K562 (cell line): ENCODE data around the gene SLC18B1. TPM values are rescaled to one million over a fixed set of nuclear protein-coding genes. Genes with fewer than 3 reads are reported as not detected.

Experiments used
- C11orf30 ChIP-seq: fragments of 450-650 bp; IDR thresholded peaks from 2 replicates; pipeline ENCODE4 v1.6.1; 2016; ENCODE audit warnings: low read depth, mild to moderate bottlenecking
- CBFA2T2 ChIP-seq: fragments of 450-650 bp; conservative IDR thresholded peaks from 2 replicates; pipeline ENCODE4 v1.6.1; 2017; ENCODE audit warnings: mild to moderate bottlenecking
- CCNT2 ChIP-seq: IDR thresholded peaks from 2 replicates; pipeline ENCODE4 v1.6.1; 2011; ENCODE audit warnings: borderline replicate concordance, low read depth, mild to moderate bottlenecking, moderate library complexity, mixed read lengths, low read length; ENCODE audit not compliant: insufficient read length; ENCODE audit errors: extremely low read depth
- CREBBP ChIP-seq: IDR thresholded peaks from one replicate; pipeline ENCODE4 v1.6.1; 2012; ENCODE audit warnings: low read depth, mild to moderate bottlenecking, control low read depth, inconsistent platforms, low read length
- CTBP1 ChIP-seq: fragments of 450-650 bp; IDR thresholded peaks from 2 replicates; pipeline ENCODE4 v1.6.1; 2016; ENCODE audit warnings: borderline replicate concordance
- NBN ChIP-seq: fragments of 450-650 bp; IDR thresholded peaks from 2 replicates; pipeline ENCODE4 v1.6.1; 2016; ENCODE audit warnings: low read depth, mild to moderate bottlenecking
- NR2C2 ChIP-seq, 2 experiments: fragments of 200-800 bp in 1 of 2; sonication (Bioruptor generic) in 1 of 2; sonication (generic) in 1 of 2; formaldehyde crosslinking in 1 of 2; IDR thresholded peaks; 2 replicates each; pipeline versions ENCODE4 v1.6.1 to v1.8.0; 2016 to 2022; ENCODE audit warnings: mild to moderate bottlenecking in 1 of 2, missing compliant biosample characterization in 1 of 2, missing genetic modification characterization in 1 of 2, missing genetic modification reagents in 1 of 2
- SMARCE1 ChIP-seq: fragments of 450-650 bp; IDR thresholded peaks from 2 replicates; pipeline ENCODE4 v1.7.1; 2016; ENCODE audit warnings: mild to moderate bottlenecking
- TCF7 ChIP-seq: sonication (generic); IDR thresholded peaks from 2 replicates; pipeline ENCODE4 v1.6.1; 2016; ENCODE audit warnings: antibody characterized with exemption, borderline replicate concordance
- TOE1 ChIP-seq, 2 experiments: fragments of 450-650 bp in 1 of 2; sonication (generic) in 1 of 2; formaldehyde crosslinking in 1 of 2; IDR thresholded peaks; 2 replicates each; pipeline versions ENCODE4 v1.7.1 to v1.8.0; 2016 to 2022; ENCODE audit warnings: borderline replicate concordance in 2 of 2, mild to moderate bottlenecking in 2 of 2, antibody characterized with exemption in 1 of 2, inconsistent platforms in 1 of 2, low read depth in 1 of 2, missing genetic modification reagents in 1 of 2, moderate library complexity in 1 of 2
- YY1 ChIP-seq, 3 experiments: IDR thresholded peaks; 2 replicates each; pipeline ENCODE4 v1.6.1; 2011; ENCODE audit warnings: low read length in 2 of 3, mild to moderate bottlenecking in 2 of 3, moderate library complexity in 2 of 3, borderline replicate concordance in 1 of 3, control low read depth in 1 of 3, low read depth in 1 of 3; ENCODE audit not compliant: insufficient read depth in 3 of 3, insufficient replicate concordance in 2 of 3, control insufficient read depth in 1 of 3, insufficient read length in 1 of 3; ENCODE audit errors: extremely low read depth in 1 of 3
- ZBTB1 ChIP-seq: sonication (generic); formaldehyde crosslinking; IDR thresholded peaks from 2 replicates; pipeline ENCODE4 v1.8.1; 2023; ENCODE audit warnings: missing genetic modification reagents, low read depth, mild to moderate bottlenecking, borderline replicate concordance
- polyA plus RNA-seq, 8 experiments: library from polyadenylated mRNA; depleted of rRNA in 4 of 8; stranded (reverse) in 5 of 8; unstranded in 3 of 8; fragments of >200 nt; fragmentation: Nextera tagmentation in 2 of 8; fragmentation: Illumina TruSeq in 1 of 8; extraction: Ambion mirVana in 2 of 8; extraction: Trizol in 1 of 8; gene quantifications; 2 replicates each; pipeline versions ENCODE4 v1.2.1 to v1.2.3, GENCODE V29; 2011 to 2014; ENCODE audit warnings: inconsistent platforms in 1 of 8, missing spikeins in 1 of 8
- total RNA-seq, 7 experiments: library from RNA; depleted of rRNA in 6 of 7; stranded (reverse); fragments of >200 nt in 6 of 7; fragmentation: Illumina TruSeq in 2 of 7; extraction: Trizol in 2 of 7; gene quantifications; 2 replicates each; pipeline versions ENCODE4 v1.2.1 to v1.2.3, GENCODE V29; 2011 to 2021; ENCODE audit warnings: low replicate concordance in 1 of 7
- TF ChIP-seq, protein P1 (sequence below): fragments of 250-450 bp; sonication (Bioruptor Pico); IDR thresholded peaks from 2 replicates; pipeline ENCODE4 v1.5.1; 2021; ENCODE audit warnings: mild to moderate bottlenecking
- TF ChIP-seq, protein P2 (sequence below): fragments of 250-450 bp; sonication (Bioruptor Pico); IDR thresholded peaks from 2 replicates; pipeline ENCODE4 v1.9.0; 2021; ENCODE audit warnings: mild to moderate bottlenecking, inconsistent platforms
- TF ChIP-seq, protein P3 (sequence below), 3 experiments: IDR thresholded peaks in 2 of 3; conservative IDR thresholded peaks in 1 of 3; 2 replicates each; pipeline ENCODE4 v1.5.1; 2011 to 2012; ENCODE audit warnings: low read length in 3 of 3, mild to moderate bottlenecking in 3 of 3, control low read depth in 2 of 3, improper control_type of control experiment in 1 of 3, inconsistent platforms in 1 of 3, low read depth in 1 of 3, mixed read lengths in 1 of 3, moderate library complexity in 1 of 3; ENCODE audit not compliant: insufficient read depth in 2 of 3

The SLC18B1 gene
- total and polyA plus RNA-seq, 9 of the 15 experiments (the other 6 are each of a cell fraction or from before 2014, with no cell fraction given) = 10.4 to 49.1 (median 32.0) TPM

DNA sequence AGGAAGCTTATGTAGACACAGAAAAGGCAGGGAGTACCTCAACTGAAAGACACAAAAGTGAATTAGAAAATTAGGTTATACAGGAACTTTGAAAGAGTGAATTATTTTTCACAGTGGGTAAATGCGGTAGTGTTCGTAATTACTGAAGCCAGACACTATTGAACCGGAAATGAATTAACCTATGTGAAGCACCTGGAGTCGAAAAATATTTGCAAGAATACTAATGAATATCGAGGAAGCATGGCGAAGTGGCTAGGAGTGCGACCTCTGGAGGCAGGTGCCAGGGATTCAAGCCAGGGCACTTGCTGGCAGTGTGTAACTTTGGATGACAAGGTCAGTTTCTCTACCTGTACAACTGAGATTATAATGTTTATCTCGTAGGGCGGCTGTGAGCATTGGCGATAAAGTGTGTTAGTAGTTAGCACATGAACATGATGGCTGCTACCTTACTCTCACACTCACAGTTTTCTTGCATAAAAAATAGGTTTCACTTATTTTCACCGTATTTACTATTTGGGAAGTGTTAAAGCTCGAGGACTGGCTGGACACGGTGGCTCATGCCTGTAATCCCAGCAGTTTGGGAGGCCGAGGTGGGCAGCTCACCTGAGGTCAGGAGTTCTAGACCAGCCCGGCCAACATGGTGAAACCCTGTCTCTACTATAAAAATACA lies 567 bp upstream of the SLC18B1 start (continued):
- TF ChIP-seq, protein P1, sequence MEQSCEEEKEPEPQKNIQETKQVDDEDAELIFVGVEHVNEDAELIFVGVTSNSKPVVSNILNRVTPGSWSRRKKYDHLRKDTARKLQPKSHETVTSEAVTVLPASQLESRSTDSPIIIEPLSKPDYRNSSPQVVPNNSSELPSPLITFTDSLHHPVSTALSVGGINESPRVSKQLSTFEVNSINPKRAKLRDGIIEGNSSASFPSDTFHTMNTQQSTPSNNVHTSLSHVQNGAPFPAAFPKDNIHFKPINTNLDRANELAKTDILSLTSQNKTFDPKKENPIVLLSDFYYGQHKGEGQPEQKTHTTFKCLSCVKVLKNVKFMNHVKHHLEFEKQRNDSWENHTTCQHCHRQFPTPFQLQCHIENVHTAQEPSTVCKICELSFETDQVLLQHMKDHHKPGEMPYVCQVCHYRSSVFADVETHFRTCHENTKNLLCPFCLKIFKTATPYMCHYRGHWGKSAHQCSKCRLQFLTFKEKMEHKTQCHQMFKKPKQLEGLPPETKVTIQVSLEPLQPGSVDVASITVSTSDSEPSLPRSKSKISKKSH (CRISPR knock-in tag) = no peak
- peak; percentile 86 for TF ChIP-seq CBFA2T2
- TF ChIP-seq CCNT2 = peak; percentile 56
- no peak for TF ChIP-seq ZBTB1 (CRISPR knock-in tag)
- peak; percentile 85; the same call in 1 of the 2 replicates for TF ChIP-seq CTBP1
- peak; percentile 71; the same call in 1 of the 2 replicates for TF ChIP-seq NBN
- TF ChIP-seq YY1 (IDR thresholded peaks at IDR 0.05; ENCODE audit: borderline replicate concordance in 1 of 3, control insufficient read depth in 1 of 3, extremely low read depth in 1 of 3, insufficient read depth in 3 of 3, insufficient read length in 1 of 3, insufficient replicate concordance in 2 of 3, low read depth in 1 of 3, low read length in 2 of 3) = peak in 2 of 3 experiments; percentile 55 to 69
- peak; percentile 53; the same call in 1 of the 2 replicates for TF ChIP-seq C11orf30
- TF ChIP-seq, protein P2, sequence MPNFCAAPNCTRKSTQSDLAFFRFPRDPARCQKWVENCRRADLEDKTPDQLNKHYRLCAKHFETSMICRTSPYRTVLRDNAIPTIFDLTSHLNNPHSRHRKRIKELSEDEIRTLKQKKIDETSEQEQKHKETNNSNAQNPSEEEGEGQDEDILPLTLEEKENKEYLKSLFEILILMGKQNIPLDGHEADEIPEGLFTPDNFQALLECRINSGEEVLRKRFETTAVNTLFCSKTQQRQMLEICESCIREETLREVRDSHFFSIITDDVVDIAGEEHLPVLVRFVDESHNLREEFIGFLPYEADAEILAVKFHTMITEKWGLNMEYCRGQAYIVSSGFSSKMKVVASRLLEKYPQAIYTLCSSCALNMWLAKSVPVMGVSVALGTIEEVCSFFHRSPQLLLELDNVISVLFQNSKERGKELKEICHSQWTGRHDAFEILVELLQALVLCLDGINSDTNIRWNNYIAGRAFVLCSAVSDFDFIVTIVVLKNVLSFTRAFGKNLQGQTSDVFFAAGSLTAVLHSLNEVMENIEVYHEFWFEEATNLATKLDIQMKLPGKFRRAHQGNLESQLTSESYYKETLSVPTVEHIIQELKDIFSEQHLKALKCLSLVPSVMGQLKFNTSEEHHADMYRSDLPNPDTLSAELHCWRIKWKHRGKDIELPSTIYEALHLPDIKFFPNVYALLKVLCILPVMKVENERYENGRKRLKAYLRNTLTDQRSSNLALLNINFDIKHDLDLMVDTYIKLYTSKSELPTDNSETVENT (CRISPR knock-in tag) = no peak
- no peak for TF ChIP-seq CREBBP
- TF ChIP-seq SMARCE1 = peak; percentile 74
- TF ChIP-seq NR2C2 (CRISPR knock-in tag; IDR thresholded peaks at IDR 0.05) = no peak
- TF ChIP-seq NR2C2 (tag; IDR thresholded peaks at IDR 0.05) = peak; percentile 38; the same call in 1 of the 2 replicates
- no peak for TF ChIP-seq TCF7
- TF ChIP-seq TOE1 (IDR thresholded peaks at IDR 0.05; ENCODE audit: borderline replicate concordance) = 0 out of 2 replicates have a peak, but pooled peaks have one; percentile 17
- TF ChIP-seq TOE1 (CRISPR knock-in tag; IDR thresholded peaks at IDR 0.05; ENCODE audit: borderline replicate concordance, low read depth) = no peak
- TF ChIP-seq, protein P3, sequence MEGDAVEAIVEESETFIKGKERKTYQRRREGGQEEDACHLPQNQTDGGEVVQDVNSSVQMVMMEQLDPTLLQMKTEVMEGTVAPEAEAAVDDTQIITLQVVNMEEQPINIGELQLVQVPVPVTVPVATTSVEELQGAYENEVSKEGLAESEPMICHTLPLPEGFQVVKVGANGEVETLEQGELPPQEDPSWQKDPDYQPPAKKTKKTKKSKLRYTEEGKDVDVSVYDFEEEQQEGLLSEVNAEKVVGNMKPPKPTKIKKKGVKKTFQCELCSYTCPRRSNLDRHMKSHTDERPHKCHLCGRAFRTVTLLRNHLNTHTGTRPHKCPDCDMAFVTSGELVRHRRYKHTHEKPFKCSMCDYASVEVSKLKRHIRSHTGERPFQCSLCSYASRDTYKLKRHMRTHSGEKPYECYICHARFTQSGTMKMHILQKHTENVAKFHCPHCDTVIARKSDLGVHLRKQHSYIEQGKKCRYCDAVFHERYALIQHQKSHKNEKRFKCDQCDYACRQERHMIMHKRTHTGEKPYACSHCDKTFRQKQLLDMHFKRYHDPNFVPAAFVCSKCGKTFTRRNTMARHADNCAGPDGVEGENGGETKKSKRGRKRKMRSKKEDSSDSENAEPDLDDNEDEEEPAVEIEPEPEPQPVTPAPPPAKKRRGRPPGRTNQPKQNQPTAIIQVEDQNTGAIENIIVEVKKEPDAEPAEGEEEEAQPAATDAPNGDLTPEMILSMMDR (IDR thresholded peaks at IDR 0.05 in 2 of 3, conservative IDR thresholded peaks at IDR 0.05 in 1 of 3; ENCODE audit: insufficient read depth in 2 of 3, low read depth in 1 of 3, low read length in 3 of 3) = peak; percentile 71 to 93 (median 85)
